A549 (cell line): ENCODE measurements around the gene TMEM182. TPM values are rescaled to one million over a fixed set of nuclear protein-coding genes. Genes with fewer than 3 reads are reported as not detected.

Experiments
- ATAC-seq, 2 experiments: fragments of 200-7000 bp in 1 of 2; fragments of >200 bp in 1 of 2; cut with Nextera tagmentation in 1 of 2; cut with Tn5 transposase in 1 of 2; 3 replicates each; pipeline versions ENCODE4 v1.8.0 to v1.9.1; 2018 to 2020; ENCODE audit warnings: mild to moderate bottlenecking in 1 of 2, moderate library complexity in 1 of 2
- CTCF ChIA-PET: fragments of 300-600 bp; sonication (Branson Sonifier 250); formaldehyde crosslinking; extraction: SDS; loops from one replicate; lab custom pipeline; 2021; ENCODE audit warnings: antibody characterized with exemption, inconsistent platforms; lab: Yijun Ruan, JAX
- POLR2A ChIA-PET: fragments of 350-600 bp; formaldehyde crosslinking; extraction: SDS; loops from one replicate; lab custom pipeline; 2021; ENCODE audit warnings: antibody characterized with exemption, inconsistent platforms; lab: Yijun Ruan, JAX
- DNase-seq, 2 experiments: peaks; one replicate each; pipeline versions ENCODE4 v3.0.0 to v3.0.0-alpha.2; 2011 to 2016; ENCODE audit warnings: low read depth in 1 of 2, low spot score in 1 of 2
- FAIRE-seq: peaks from 2 replicates; lab custom pipeline; 2011; peaks lifted over from hg19 to GRCh38; lab: Jason Lieb, UNC
- H3K27ac ChIP-seq, 2 experiments: fragments of >200 bp; sonication (Bioruptor Twin); formaldehyde crosslinking; 3 replicates each; pipeline ENCODE4 v1.5.1; 2016 to 2017
- H3K4me1 ChIP-seq: fragments of >200 bp; sonication (Bioruptor Twin); formaldehyde crosslinking; 3 replicates; pipeline ENCODE4 v1.6.1; 2016
- H3K4me2 ChIP-seq: fragments of >200 bp; sonication (Bioruptor Twin); formaldehyde crosslinking; 3 replicates; pipeline ENCODE4 v1.6.1; 2016
- H3K4me3 ChIP-seq: fragments of >200 bp; sonication (Bioruptor Twin); formaldehyde crosslinking; 3 replicates; pipeline ENCODE4 v1.5.1; 2016
- H3K9me3 ChIP-seq: fragments of >200 bp; sonication (Bioruptor Twin); formaldehyde crosslinking; 3 replicates; pipeline ENCODE4 v1.6.1; 2016
- BHLHE40 ChIP-seq: IDR thresholded peaks from 2 replicates; pipeline ENCODE4 v1.6.1; 2012; ENCODE audit warnings: low read depth, low read length, inconsistent platforms
- CBX2 ChIP-seq: fragments of 200-600 bp; sonication (generic); IDR thresholded peaks from 2 replicates; pipeline ENCODE4 v1.6.1; 2016; ENCODE audit warnings: low read depth, mild to moderate bottlenecking, borderline replicate concordance
- EHMT2 ChIP-seq: fragments of 200-600 bp; sonication (generic); IDR thresholded peaks from 2 replicates; pipeline ENCODE4 v1.6.1; 2016; ENCODE audit warnings: antibody characterized with exemption, low read depth, mild to moderate bottlenecking, moderate library complexity
- ELK1 ChIP-seq: fragments of 150-350 bp; IDR thresholded peaks from 2 replicates; pipeline ENCODE4 v1.6.1; 2014; ENCODE audit warnings: low read depth, mild to moderate bottlenecking, low read length
- ESRRA ChIP-seq: fragments of 150-350 bp; IDR thresholded peaks from 2 replicates; pipeline ENCODE4 v1.6.1; 2014; ENCODE audit warnings: mild to moderate bottlenecking, low read length, borderline replicate concordance
- HDAC2 ChIP-seq: fragments of 200-600 bp; sonication (generic); IDR thresholded peaks from 2 replicates; pipeline ENCODE4 v1.6.1; 2016
- HEYL ChIP-seq: fragments of 250-450 bp; sonication (Bioruptor Pico); IDR thresholded peaks from 2 replicates; pipeline ENCODE4 v1.8.0; 2021; ENCODE audit warnings: mild to moderate bottlenecking, moderate library complexity
- HOXA7 ChIP-seq: fragments of 250-450 bp; sonication (Bioruptor Pico); IDR thresholded peaks from 2 replicates; pipeline ENCODE4 v1.5.0; 2020; ENCODE audit warnings: mild to moderate bottlenecking, moderate library complexity
- JUN ChIP-seq, 2 experiments: fragments of >200 bp; sonication (Bioruptor Twin); formaldehyde crosslinking; IDR thresholded peaks; 2 replicates in 1 of 2; 3 replicates in 1 of 2; pipeline ENCODE4 v1.6.1; 2016 to 2017
- JUNB ChIP-seq: fragments of >200 bp; sonication (Bioruptor Twin); formaldehyde crosslinking; IDR thresholded peaks from 2 replicates; pipeline ENCODE4 v1.6.1; 2016
- MAFK ChIP-seq: fragments of 450-650 bp; IDR thresholded peaks from 2 replicates; pipeline ENCODE4 v1.6.1; 2014; ENCODE audit not compliant: partially characterized antibody
- MYC ChIP-seq: IDR thresholded peaks from 2 replicates; pipeline ENCODE4 v1.6.1; 2012; ENCODE audit warnings: mild to moderate bottlenecking, inconsistent platforms, low read length, improper control_type of control experiment, borderline replicate concordance
- NFE2L2 ChIP-seq: fragments of 150-350 bp; conservative IDR thresholded peaks from 2 replicates; pipeline ENCODE4 v1.6.1; 2014; ENCODE audit warnings: low read length
- NPAS2 ChIP-seq: fragments of 250-450 bp; sonication (Bioruptor Pico); IDR thresholded peaks from 2 replicates; pipeline ENCODE4 v1.8.0; 2022; ENCODE audit warnings: mild to moderate bottlenecking, moderate library complexity, borderline replicate concordance
- NR3C1 ChIP-seq: fragments of >200 bp; sonication (Bioruptor Twin); formaldehyde crosslinking; IDR thresholded peaks from 3 replicates; pipeline ENCODE4 v1.6.1; 2017
- PHF8 ChIP-seq: fragments of 200-600 bp; sonication (generic); IDR thresholded peaks from 2 replicates; pipeline ENCODE4 v1.6.1; 2016; ENCODE audit warnings: low read depth, mild to moderate bottlenecking, antibody characterized with exemption, moderate library complexity, borderline replicate concordance
- RAD21 ChIP-seq, 2 experiments: fragments of >200 bp in 1 of 2; sonication (Bioruptor Twin) in 1 of 2; formaldehyde crosslinking in 1 of 2; IDR thresholded peaks in 1 of 2; conservative IDR thresholded peaks in 1 of 2; 2 replicates in 1 of 2; 3 replicates in 1 of 2; pipeline ENCODE4 v1.6.1; 2012 to 2018; ENCODE audit warnings: inconsistent platforms in 1 of 2
- REST ChIP-seq: fragments of 200-600 bp; sonication (generic); IDR thresholded peaks from 2 replicates; pipeline ENCODE4 v1.6.1; 2016; ENCODE audit warnings: antibody characterized with exemption, mild to moderate bottlenecking, moderate library complexity
- SREBF2 ChIP-seq: fragments of 450-650 bp; IDR thresholded peaks from 2 replicates; pipeline ENCODE4 v1.6.1; 2014; ENCODE audit warnings: mild to moderate bottlenecking, moderate library complexity
- TFCP2L1 ChIP-seq: fragments of 250-450 bp; sonication (Bioruptor Pico); IDR thresholded peaks from 2 replicates; pipeline ENCODE4 v1.5.0; 2021; ENCODE audit warnings: mild to moderate bottlenecking
- TP53 ChIP-seq: fragments of 250-450 bp; sonication (Bioruptor Pico); IDR thresholded peaks from 2 replicates; pipeline ENCODE4 v1.5.0; 2021; ENCODE audit warnings: mild to moderate bottlenecking, moderate library complexity
- ZC3H11A ChIP-seq: fragments of 450-650 bp; IDR thresholded peaks from 2 replicates; pipeline ENCODE4 v1.6.1; 2014; ENCODE audit warnings: antibody characterized with exemption, mild to moderate bottlenecking
- WGBS: methylation state at CpG from one replicate; pipeline ENCODE4 v1.1.6; 2017; ENCODE audit errors: missing lambda C conversion rate; 5-methylcytosine and 5-hydroxymethylcytosine counted together
- polyA minus RNA-seq: library from RNA; depleted of rRNA, polyadenylated mRNA; stranded (reverse); fragments of >200 nt; gene quantifications from 2 replicates; pipeline ENCODE4 v1.2.3, GENCODE V29; 2011; rRNA and poly(A)+ RNA removed
- polyA plus RNA-seq, 4 experiments: library from polyadenylated mRNA; depleted of rRNA in 3 of 4; stranded (reverse); fragments of >200 nt; fragmentation: RNase III in 1 of 4; extraction: RNeasy Plus Mini Kit Qiagen cat#74134 plus additional on column Dnase treatment in 1 of 4; gene quantifications; 2 replicates in 3 of 4; 3 replicates in 1 of 4; pipeline ENCODE4 v1.2.3, GENCODE V29; 2011 to 2017
- TF ChIP-seq, protein P1 (sequence below): fragments of 250-450 bp; sonication (Bioruptor Pico); IDR thresholded peaks from 2 replicates; pipeline ENCODE4 v1.5.0; 2021; ENCODE audit warnings: mild to moderate bottlenecking, moderate library complexity, borderline replicate concordance
- TF ChIP-seq, protein P2 (sequence below): IDR thresholded peaks from 2 replicates; pipeline ENCODE4 v1.6.1; 2012; ENCODE audit warnings: low read depth, borderline replicate concordance

TMEM182 gene
- 13.1 and 13.8 TPM in 2 replicates for polyA plus RNA-seq (2011; rRNA removed)
- 2.9 and 3.2 TPM in 2 replicates for polyA plus RNA-seq (2012; cell fraction: cytosol; rRNA removed)
- polyA plus RNA-seq (2012; cell fraction: nucleus; rRNA removed), result 0.78 and 1.4 TPM in 2 replicates
- polyA plus RNA-seq (2017; fragmentation: RNase III; extraction: RNeasy Plus Mini Kit Qiagen cat#74134 plus additional on column Dnase treatment), result 5.3 to 5.7 TPM (median 5.4 TPM) in 3 replicates
- polyA minus RNA-seq, result 6.2 and 10.5 TPM in 2 replicates

DNA sequence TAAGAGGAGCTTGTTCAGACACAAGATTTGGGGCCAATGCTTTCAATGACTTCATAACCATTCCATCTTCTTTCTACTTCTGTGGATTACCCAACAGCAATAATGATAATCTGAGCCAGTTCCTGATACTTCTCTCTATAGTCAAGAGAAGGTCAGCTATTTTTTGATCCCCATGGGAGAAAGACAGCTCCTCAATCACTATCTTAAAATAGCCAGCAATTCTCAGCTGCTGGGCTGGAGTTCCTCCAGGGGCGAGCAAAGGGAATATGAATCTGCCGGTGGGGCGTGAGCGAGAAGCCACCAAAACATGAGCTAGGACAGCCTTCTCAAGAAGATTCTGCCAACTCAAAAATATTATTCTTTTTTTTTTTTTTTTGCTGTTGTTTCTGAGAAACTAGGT is at the start of gene TMEM182:
TMEM182 (plus strand) TSS at position 269 of the 400 bp plus-strand sequence. CDS start 187 bp downstream, outside the sequence.
- DNase-seq (no peak), FAIRE-seq (no peak)
- CTCF ChIA-PET, result interaction anchor here (0.7 to 2.0 kb wide), 3 partner anchors 11 to 26 kb away, joined by 3 to 4 read pairs (median 4); no protein-coding TSS in a partner anchor

GRCh38 chr2:102717308-102718018 is 44.4 kb upstream of the TMEM182 start:
- FAIRE-seq, result no peak
- no peak for DNase-seq
- POLR2A ChIA-PET, result no interaction called here
- Histone ChIP-seq H3K4me2 (no peak overlapping the region), H3K4me1 (no peaks in the 10 kb centered on the region), H3K9me3 (no peaks in the 10 kb centered on the region), H3K4me3 (no peak overlapping the region), H3K27ac (no peak overlapping the region)
- TF ChIP-seq ELK1 (no peak), BHLHE40 (no peak), CBX2 (no peak), HEYL (CRISPR knock-in tag) (no peak), SREBF2 (no peak), HOXA7 (CRISPR knock-in tag) (no peak), PHF8 (no peak), NPAS2 (no peak), EHMT2 (no peak), HDAC2 (no peak), MAFK (no peak), NR3C1 (no peak), NFE2L2 (no peak), ESRRA (no peak), JUNB (no peak), MYC (no peak), JUN (IDR thresholded peaks at IDR 0.05) (no peak)
- TF ChIP-seq, protein P1, sequence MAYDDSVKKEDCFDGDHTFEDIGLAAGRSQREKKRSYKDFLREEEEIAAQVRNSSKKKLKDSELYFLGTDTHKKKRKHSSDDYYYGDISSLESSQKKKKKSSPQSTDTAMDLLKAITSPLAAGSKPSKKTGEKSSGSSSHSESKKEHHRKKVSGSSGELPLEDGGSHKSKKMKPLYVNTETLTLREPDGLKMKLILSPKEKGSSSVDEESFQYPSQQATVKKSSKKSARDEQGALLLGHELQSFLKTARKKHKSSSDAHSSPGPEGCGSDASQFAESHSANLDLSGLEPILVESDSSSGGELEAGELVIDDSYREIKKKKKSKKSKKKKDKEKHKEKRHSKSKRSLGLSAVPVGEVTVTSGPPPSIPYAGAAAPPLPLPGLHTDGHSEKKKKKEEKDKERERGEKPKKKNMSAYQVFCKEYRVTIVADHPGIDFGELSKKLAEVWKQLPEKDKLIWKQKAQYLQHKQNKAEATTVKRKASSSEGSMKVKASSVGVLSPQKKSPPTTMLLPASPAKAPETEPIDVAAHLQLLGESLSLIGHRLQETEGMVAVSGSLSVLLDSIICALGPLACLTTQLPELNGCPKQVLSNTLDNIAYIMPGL (CRISPR knock-in tag), result no peak
- TF ChIP-seq, protein P2, sequence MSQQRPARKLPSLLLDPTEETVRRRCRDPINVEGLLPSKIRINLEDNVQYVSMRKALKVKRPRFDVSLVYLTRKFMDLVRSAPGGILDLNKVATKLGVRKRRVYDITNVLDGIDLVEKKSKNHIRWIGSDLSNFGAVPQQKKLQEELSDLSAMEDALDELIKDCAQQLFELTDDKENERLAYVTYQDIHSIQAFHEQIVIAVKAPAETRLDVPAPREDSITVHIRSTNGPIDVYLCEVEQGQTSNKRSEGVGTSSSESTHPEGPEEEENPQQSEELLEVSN, result no peak
- 79% methylated on average over 5 of the region's 5 CpGs for WGBS
- CTCF ChIA-PET, result no interaction called here
- ATAC-seq, result no peak

More for the DNA sequence above, at the start of gene TMEM182:
- Histone ChIP-seq H3K27ac (no peak within 1 kb of the TSS), H3K4me2 (no peak within 1 kb of the TSS), H3K9me3 (no peaks in the 10 kb centered on the region), H3K4me1 (no peaks in the 10 kb centered on the region), H3K4me3 (no peak within 1 kb of the TSS)
- ATAC-seq, result no peak
- TF ChIP-seq, protein P2, result no peak
- TF ChIP-seq JUNB, result no peak
- TF ChIP-seq REST, result no peak
- TF ChIP-seq ZC3H11A, result no peak
- no peak for TF ChIP-seq HEYL (CRISPR knock-in tag)
- TF ChIP-seq RAD21 (conservative IDR thresholded peaks at IDR 0.05 in 1 of 2, IDR thresholded peaks at IDR 0.05 in 1 of 2), result no peak
- TF ChIP-seq MYC, result no peak
- no peak for TF ChIP-seq TFCP2L1
- TF ChIP-seq TP53 (CRISPR knock-in tag), result no peak
- TF ChIP-seq NR3C1, result no peak
- 95% methylated on average over 4 of the region's 4 CpGs for WGBS
- POLR2A ChIA-PET, result no interaction called here
